Colon (tissue), 2 donors: ENCODE results near the gene DNAL1.

Experiments
- FAIRE-seq: peaks from 2 replicates; lab custom pipeline; 2012; peaks lifted over from hg19 to GRCh38; lab: Jason Lieb, UNC
- donor health status: control.
- donor health status: control.

Gene DNAL1

GRCh38 chr14:73724696-73725095, 79.9 kb downstream of the DNAL1 start:
- no peak for FAIRE-seq

GRCh38 chr14:73725116-73726024, 80.6 kb downstream of the DNAL1 start:
- no peak for FAIRE-seq

- no peak for FAIRE-seq
Measured at GRCh38 chr14:73726025-73726961, 81.5 kb downstream of the DNAL1 start.

GRCh38 chr14:73727166-73727565, 82.4 kb downstream of the DNAL1 start:
- no peak for FAIRE-seq

- no peak for FAIRE-seq
Measured at GRCh38 chr14:73728717-73729330, 84.0 kb downstream of the DNAL1 start.

- no peak for FAIRE-seq
Measured at GRCh38 chr14:73729556-73730265, 84.9 kb downstream of the DNAL1 start.

GRCh38 chr14:73731111-73731510, 86.3 kb downstream of the DNAL1 start:
- no peak for FAIRE-seq

GRCh38 chr14:73732006-73732405, 87.2 kb downstream of the DNAL1 start:
- FAIRE-seq: no peak

- no peak for FAIRE-seq
Measured at GRCh38 chr14:73736842-73737241, 92.1 kb downstream of the DNAL1 start.

GRCh38 chr14:73738518-73739173, 93.9 kb downstream of the DNAL1 start:
- FAIRE-seq: no peak

GRCh38 chr14:73739174-73739898, 94.5 kb downstream of the DNAL1 start:
- FAIRE-seq: no peak

GRCh38 chr14:73739899-73740617, 95.3 kb downstream of the DNAL1 start:
- no peak for FAIRE-seq

- no peak for FAIRE-seq
Measured at GRCh38 chr14:73740618-73741326, 96.0 kb downstream of the DNAL1 start.

GRCh38 chr14:73741386-73741875, 96.6 kb downstream of the DNAL1 start:
- no peak for FAIRE-seq

- no peak for FAIRE-seq
Measured at GRCh38 chr14:73741876-73742519, 97.2 kb downstream of the DNAL1 start.

- no peak for FAIRE-seq
Measured at GRCh38 chr14:73742520-73743238, 97.9 kb downstream of the DNAL1 start.

GRCh38 chr14:73743431-73743931, 98.7 kb downstream of the DNAL1 start:
- no peak for FAIRE-seq
